H9 (cell line): ENCODE data around the gene EDEM1. TPM values are rescaled to one million over a fixed set of nuclear protein-coding genes. Genes with fewer than 3 reads are reported as not detected.
A peak's percentile ranks its signal among the peaks of the same experiment; 100 is the strongest.

Source experiments
- DNase-seq: peaks from one replicate; pipeline ENCODE4 v3.0.0-alpha.2; 2017
- H2AFZ ChIP-seq: one replicate; pipeline ENCODE4 v1.6.1; 2013; ENCODE audit warnings: mild to moderate bottlenecking, low read length, control low read depth, moderate library complexity
- H2AK5ac ChIP-seq: 2 replicates; pipeline ENCODE4 v1.6.1; 2013; ENCODE audit warnings: low read length, control low read depth, mixed read lengths; ENCODE audit not compliant: insufficient read length
- H2BK120ac ChIP-seq: one replicate; pipeline ENCODE4 v1.6.1; 2013; ENCODE audit warnings: low read depth, mild to moderate bottlenecking, low read length, control low read depth, inconsistent platforms; ENCODE audit not compliant: poor library complexity, severe bottlenecking
- H2BK12ac ChIP-seq: 2 replicates; pipeline ENCODE4 v1.6.1; 2013; ENCODE audit warnings: low read length, control low read depth, mixed read lengths, low read depth; ENCODE audit not compliant: insufficient read length
- H2BK15ac ChIP-seq: 2 replicates; pipeline ENCODE4 v1.6.1; 2013; ENCODE audit warnings: low read depth, low read length, control low read depth
- H2BK20ac ChIP-seq: one replicate; pipeline ENCODE4 v1.6.1; 2013; ENCODE audit warnings: low read depth, mild to moderate bottlenecking, low read length, control low read depth, inconsistent platforms; ENCODE audit not compliant: poor library complexity, severe bottlenecking
- H2BK5ac ChIP-seq: 2 replicates; pipeline ENCODE4 v1.6.1; 2013; ENCODE audit warnings: low read length, control low read depth, mixed read lengths; ENCODE audit not compliant: insufficient read length
- H3K14ac ChIP-seq: 2 replicates; pipeline ENCODE4 v1.6.1; 2013; ENCODE audit warnings: low read length, control low read depth; ENCODE audit not compliant: insufficient read depth
- H3K18ac ChIP-seq: 2 replicates; pipeline ENCODE4 v1.6.1; 2013; ENCODE audit warnings: low read depth, mild to moderate bottlenecking, mixed read lengths, low read length, control low read depth; ENCODE audit not compliant: insufficient read length
- H3K23ac ChIP-seq: 2 replicates; pipeline ENCODE4 v1.6.1; 2013; ENCODE audit warnings: low read length, control low read depth, mixed read lengths, low read depth; ENCODE audit not compliant: insufficient read length
- H3K23me2 ChIP-seq: 2 replicates; pipeline ENCODE4 v1.6.1; 2013; ENCODE audit warnings: low read depth, mild to moderate bottlenecking, mixed read lengths, low read length, control low read depth; ENCODE audit not compliant: insufficient read length, poor library complexity, severe bottlenecking
- H3K27ac ChIP-seq: 2 replicates; pipeline ENCODE4 v1.5.1; 2013; ENCODE audit warnings: low read length, control low read depth, mixed read lengths, low read depth; ENCODE audit not compliant: insufficient read length
- H3K27me3 ChIP-seq: 2 replicates; pipeline ENCODE4 v1.6.1; 2013; ENCODE audit warnings: low read length, control low read depth, inconsistent platforms; ENCODE audit not compliant: insufficient read depth
- H3K4ac ChIP-seq: 2 replicates; pipeline ENCODE4 v1.6.1; 2013; ENCODE audit warnings: low read depth, mild to moderate bottlenecking, control low read depth, inconsistent platforms, low read length, moderate library complexity
- H3K4me1 ChIP-seq: 2 replicates; pipeline ENCODE4 v1.6.1; 2013; ENCODE audit warnings: low read length, control low read depth, inconsistent platforms; ENCODE audit not compliant: insufficient read depth
- H3K4me2 ChIP-seq: 2 replicates; pipeline ENCODE4 v1.6.1; 2013; ENCODE audit warnings: low read length, control low read depth, mixed read lengths; ENCODE audit not compliant: insufficient read length, insufficient read depth
- H3K56ac ChIP-seq: 2 replicates; pipeline ENCODE4 v1.6.1; 2013; ENCODE audit warnings: low read depth, mild to moderate bottlenecking, mixed read lengths, low read length, control low read depth; ENCODE audit not compliant: insufficient read length
- H3K79me1 ChIP-seq: 2 replicates; pipeline ENCODE4 v1.6.1; 2013; ENCODE audit warnings: low read depth, mild to moderate bottlenecking, moderate library complexity, low read length, control low read depth, inconsistent platforms; ENCODE audit not compliant: insufficient read depth, poor library complexity, severe bottlenecking
- H3K79me2 ChIP-seq: 2 replicates; pipeline ENCODE4 v1.6.1; 2013; ENCODE audit warnings: low read length, control low read depth, inconsistent platforms; ENCODE audit not compliant: insufficient read depth
- H3K9ac ChIP-seq: 2 replicates; pipeline ENCODE4 v1.6.1; 2013; ENCODE audit warnings: low read length, control low read depth, mixed read lengths; ENCODE audit not compliant: insufficient read length; ENCODE audit errors: extremely low read depth
- H3K9me3 ChIP-seq: one replicate; pipeline ENCODE4 v1.6.1; 2013; ENCODE audit warnings: low read depth, low read length, inconsistent platforms; ENCODE audit not compliant: control insufficient read depth
- H3T11ph ChIP-seq: one replicate; pipeline ENCODE4 v1.6.1; 2013; ENCODE audit warnings: mild to moderate bottlenecking, low read length, control low read depth, inconsistent platforms
- H4K20me1 ChIP-seq: one replicate; pipeline ENCODE4 v1.6.1; 2013; ENCODE audit not compliant: control insufficient read depth, insufficient read length, insufficient read depth
- H4K5ac ChIP-seq: 2 replicates; pipeline ENCODE4 v1.6.1; 2013; ENCODE audit warnings: low read depth, mild to moderate bottlenecking, mixed read lengths, low read length, control low read depth; ENCODE audit not compliant: insufficient read length
- H4K8ac ChIP-seq: replicated peaks from 2 replicates; pipeline ENCODE4 v1.6.1; 2013; ENCODE audit warnings: low read length, control low read depth, mixed read lengths, low read depth; ENCODE audit not compliant: insufficient read length
- H4K91ac ChIP-seq: 2 replicates; pipeline ENCODE4 v1.6.1; 2013; ENCODE audit warnings: low read depth, mild to moderate bottlenecking, moderate library complexity, mixed read lengths, low read length, control low read depth; ENCODE audit not compliant: insufficient read length
- H3K27ac Mint-ChIP-seq, 3 experiments: 2 replicates in 2 of 3; 3 replicates in 1 of 3; pipeline ENCODE4 v1.8.0; 2020 to 2021; ENCODE audit warnings: mixed read lengths in 3 of 3, mild to moderate bottlenecking in 1 of 3, moderate library complexity in 1 of 3
- H3K27me3 Mint-ChIP-seq: 2 replicates; pipeline ENCODE4 v1.8.0; 2021; ENCODE audit warnings: low read depth, mild to moderate bottlenecking, moderate library complexity, mixed read lengths
- H3K36me3 Mint-ChIP-seq, 3 experiments: 2 replicates in 2 of 3; 3 replicates in 1 of 3; pipeline ENCODE4 v1.8.0; 2020 to 2021; ENCODE audit warnings: low read depth in 3 of 3, mixed read lengths in 3 of 3; ENCODE audit not compliant: insufficient read depth in 1 of 3
- H3K4me1 Mint-ChIP-seq, 2 experiments: 2 replicates each; pipeline ENCODE4 v1.8.0; 2020; ENCODE audit warnings: mixed read lengths in 2 of 2
- H3K4me3 Mint-ChIP-seq, 2 experiments: 2 replicates in 1 of 2; 3 replicates in 1 of 2; pipeline ENCODE4 v1.8.0; 2020 to 2021; ENCODE audit warnings: mild to moderate bottlenecking in 2 of 2, mixed read lengths in 2 of 2, moderate library complexity in 1 of 2
- H3K9me3 Mint-ChIP-seq, 2 experiments: 2 replicates in 1 of 2; 3 replicates in 1 of 2; pipeline ENCODE4 v1.8.0; 2020; ENCODE audit warnings: mild to moderate bottlenecking in 2 of 2, mixed read lengths in 2 of 2, moderate library complexity in 1 of 2
- total RNA-seq: library from RNA; stranded (reverse); gene quantifications from 2 replicates; pipeline ENCODE4 v1.2.1, GENCODE V29; 2021
- TF ChIP-seq, protein P1 (sequence below): fragments of 200-600 bp; sonication (generic); conservative IDR thresholded peaks from 3 replicates; pipeline ENCODE4 v1.8.0; 2021; ENCODE audit warnings: antibody characterized with exemption, mild to moderate bottlenecking

The EDEM1 gene
- total RNA-seq, 1 experiment from 2014 or later: 11.7 TPM

GRCh38 chr3:5155241-5155640, 32.3 kb upstream of the EDEM1 start:
- H3K79me1 ChIP-seq: peaks cover 6% of the 10 kb centered on the region
- H3K4me3 Mint-ChIP-seq: no peak overlapping the region
- peaks cover 16% of the 10 kb centered on the region; the same call in 1 of the 2 replicates for H3K79me2 ChIP-seq
- no peak overlapping the region for H4K91ac ChIP-seq
- H3K27ac Mint-ChIP-seq: peak overlapping the region in 1 of 3 experiments; percentile 80; a peak in 3 of 7 replicates
- H3K18ac ChIP-seq: no peak overlapping the region
- H3K9me3 Mint-ChIP-seq: no peaks in the 10 kb centered on the region; a peak in 1 of 5 replicates
- H3K4ac ChIP-seq: no peak overlapping the region
- no peak overlapping the region for H2BK120ac ChIP-seq
- H3K27me3 Mint-ChIP-seq: no peaks in the 10 kb centered on the region
- no peak overlapping the region for H2BK12ac ChIP-seq
- no peak overlapping the region for H2AFZ ChIP-seq
- H3K27me3 ChIP-seq: no peaks in the 10 kb centered on the region
- no peak overlapping the region for H4K5ac ChIP-seq
- no peaks in the 10 kb centered on the region for H4K20me1 ChIP-seq
- no peaks in the 10 kb centered on the region for H3K23me2 ChIP-seq
- H3K4me1 Mint-ChIP-seq: peaks cover 13 to 32% of the 10 kb centered on the region in 2 experiments
- peaks cover 3% of the 10 kb centered on the region; the same call in 1 of the 2 replicates for H3K4me1 ChIP-seq
- H3K36me3 Mint-ChIP-seq: peaks cover 0 to 3% (median 2%) of the 10 kb centered on the region in 3 experiments; a peak in 2 of 7 replicates
- H3K4me2 ChIP-seq: no peak overlapping the region
- no peak for DNase-seq
- H2AK5ac ChIP-seq: no peak overlapping the region
- H3T11ph ChIP-seq: no peak overlapping the region
- no peaks in the 10 kb centered on the region for H3K9me3 ChIP-seq
- H3K14ac ChIP-seq: no peak overlapping the region
- no peak overlapping the region for H4K8ac ChIP-seq
- no peak overlapping the region for H3K27ac ChIP-seq
- H2BK15ac ChIP-seq: no peak overlapping the region
- TF ChIP-seq, protein P1, sequence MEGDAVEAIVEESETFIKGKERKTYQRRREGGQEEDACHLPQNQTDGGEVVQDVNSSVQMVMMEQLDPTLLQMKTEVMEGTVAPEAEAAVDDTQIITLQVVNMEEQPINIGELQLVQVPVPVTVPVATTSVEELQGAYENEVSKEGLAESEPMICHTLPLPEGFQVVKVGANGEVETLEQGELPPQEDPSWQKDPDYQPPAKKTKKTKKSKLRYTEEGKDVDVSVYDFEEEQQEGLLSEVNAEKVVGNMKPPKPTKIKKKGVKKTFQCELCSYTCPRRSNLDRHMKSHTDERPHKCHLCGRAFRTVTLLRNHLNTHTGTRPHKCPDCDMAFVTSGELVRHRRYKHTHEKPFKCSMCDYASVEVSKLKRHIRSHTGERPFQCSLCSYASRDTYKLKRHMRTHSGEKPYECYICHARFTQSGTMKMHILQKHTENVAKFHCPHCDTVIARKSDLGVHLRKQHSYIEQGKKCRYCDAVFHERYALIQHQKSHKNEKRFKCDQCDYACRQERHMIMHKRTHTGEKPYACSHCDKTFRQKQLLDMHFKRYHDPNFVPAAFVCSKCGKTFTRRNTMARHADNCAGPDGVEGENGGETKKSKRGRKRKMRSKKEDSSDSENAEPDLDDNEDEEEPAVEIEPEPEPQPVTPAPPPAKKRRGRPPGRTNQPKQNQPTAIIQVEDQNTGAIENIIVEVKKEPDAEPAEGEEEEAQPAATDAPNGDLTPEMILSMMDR: no peak
- no peak overlapping the region for H2BK5ac ChIP-seq
- no peak overlapping the region for H3K9ac ChIP-seq
- H3K23ac ChIP-seq: no peak overlapping the region
- H3K56ac ChIP-seq: no peak overlapping the region
- H2BK20ac ChIP-seq: no peak overlapping the region
